Esophagus muscularis mucosa (tissue), 4 donors: ENCODE measurements around the gene CARHSP1. TPM values are rescaled to one million over a fixed set of nuclear protein-coding genes. Genes with fewer than 3 reads are reported as not detected.
"Not testable (repeated sequence)": the region's sequence is repeated elsewhere in the genome, so short reads cannot be mapped to it uniquely, and the experiment has no call there.

ENCODE experiments used
- DNase-seq: peaks from one replicate; pipeline ENCODE4 v3.0.0-alpha.2; 2017; ENCODE audit errors: extremely low spot score
- H3K27ac ChIP-seq, 4 donors: fragments of 200-600 bp; sonication (generic); replicated peaks in 1 of 4; 1 replicate in 3 of 4; 2 replicates in 1 of 4; pipeline ENCODE4 v1.5.1; 2016 to 2019; ENCODE audit warnings: mild to moderate bottlenecking in 1 of 4
- H3K27me3 ChIP-seq, 4 donors: fragments of 200-600 bp; sonication (generic); one replicate each; pipeline versions ENCODE4 v1.5.1 to v1.6.0; 2016 to 2019
- H3K36me3 ChIP-seq, 4 donors: fragments of 200-600 bp; sonication (generic); one replicate each; pipeline ENCODE4 v1.5.1; 2016 to 2019
- H3K4me1 ChIP-seq, 4 donors: fragments of 200-600 bp; sonication (generic); one replicate each; pipeline ENCODE4 v1.5.1; 2016 to 2019
- H3K4me3 ChIP-seq, 4 donors: fragments of 200-600 bp; sonication (generic); 1 replicate in 2 of 4; 2 replicates in 2 of 4; pipeline ENCODE4 v1.5.1; 2016 to 2019; ENCODE audit warnings: mild to moderate bottlenecking in 4 of 4, moderate library complexity in 1 of 4
- H3K9me3 ChIP-seq, 4 donors: fragments of 200-600 bp; sonication (generic); 1 replicate in 3 of 4; 2 replicates in 1 of 4; pipeline ENCODE4 v1.5.1; 2016 to 2019
- CTCF ChIP-seq, 3 experiments: fragments of 200-600 bp in 2 of 3; fragments of 450-650 bp in 1 of 3; sonication (generic) in 2 of 3; IDR thresholded peaks; one replicate each; pipeline ENCODE4 v1.5.1; 2017 to 2019; ENCODE audit warnings: antibody characterized with exemption in 3 of 3, mild to moderate bottlenecking in 2 of 3, moderate library complexity in 1 of 3
- EP300 ChIP-seq: sonication (generic); formaldehyde crosslinking; IDR thresholded peaks from one replicate; pipeline ENCODE4 v1.6.1; 2017; ENCODE audit warnings: antibody characterized with exemption
- POLR2A ChIP-seq: fragments of 450-650 bp; IDR thresholded peaks from one replicate; pipeline ENCODE4 v1.6.1; 2017; ENCODE audit warnings: antibody characterized with exemption, moderate library complexity, mild to moderate bottlenecking, low read depth
- POLR2AphosphoS5 ChIP-seq, 2 donors: sonication (generic); formaldehyde crosslinking; IDR thresholded peaks; one replicate each; pipeline ENCODE4 v1.6.1; 2017; ENCODE audit warnings: antibody characterized with exemption in 2 of 2
- WGBS: methylation state at CpG from one replicate; pipeline ENCODE4 v1.1.5; 2018; 5-methylcytosine and 5-hydroxymethylcytosine counted together
- intact Hi-C: fragments of 100-400 bp; cut with DNase I; formaldehyde crosslinking; loops from one replicate; pipeline ENCODE4 v1.15.1; 2023
- total RNA-seq, 4 donors: library from RNA; depleted of rRNA; stranded (reverse); fragments of >200 nt; gene quantifications; one replicate each; pipeline versions ENCODE4 v1.1.0 to v1.2.1, GENCODE V29; 2016

CARHSP1 gene
- total RNA-seq, 4 donors from 2014 or later, result 33.2 to 95.8 (median 73.9) TPM

- intact Hi-C loops, result no loop called here
- H3K27ac ChIP-seq, result no peak overlapping the region
- no peak overlapping the region for H3K4me3 ChIP-seq
- 87% methylated on average over 22 of the region's 22 CpGs for WGBS
- H3K4me1 ChIP-seq, result peaks cover 0 to 17% (median 11%) of the 10 kb centered on the region in 4 donors
- TF ChIP-seq POLR2A (no peak), EP300 (no peak), POLR2AphosphoS5 (IDR thresholded peaks at IDR 0.05) (no peak), CTCF (IDR thresholded peaks at IDR 0.05) (no peak)
- no peaks in the 10 kb centered on the region for H3K36me3 ChIP-seq
- no peaks in the 10 kb centered on the region for H3K9me3 ChIP-seq
- peaks cover 0 to 9% (median 0%) of the 10 kb centered on the region in 4 donors for H3K27me3 ChIP-seq
- no peak for DNase-seq
Observed at GRCh38 chr16:8872967-8873865, 4.4 kb upstream of the CARHSP1 start.

- WGBS, result 90% methylated on average over 5 of the region's 5 CpGs
- no peak for DNase-seq
- no peaks in the 10 kb centered on the region for H3K9me3 ChIP-seq
- peaks cover 3 to 28% (median 23%) of the 10 kb centered on the region in 4 donors for H3K4me1 ChIP-seq
- intact Hi-C loops, result no loop called here
- H3K27ac ChIP-seq, result no peak overlapping the region
- H3K36me3 ChIP-seq, result no peaks in the 10 kb centered on the region
- H3K27me3 ChIP-seq, result peaks cover 0 to 5% (median 0%) of the 10 kb centered on the region in 4 donors
- H3K4me3 ChIP-seq, result no peak overlapping the region
- TF ChIP-seq POLR2AphosphoS5 (IDR thresholded peaks at IDR 0.05), result no peak
- TF ChIP-seq EP300, result no peak
- TF ChIP-seq CTCF (IDR thresholded peaks at IDR 0.05), result no peak
- TF ChIP-seq POLR2A, result no peak
Observed at GRCh38 chr16:8872071-8872470, 3.3 kb upstream of the CARHSP1 start.

- not testable (repeated sequence) for H3K36me3 ChIP-seq
- intact Hi-C loops, result loop anchor here (5.0 kb wide), 1 partner anchor 73 kb away; the partner anchor contains the start of genes PMM2 and TMEM186
- 98% methylated on average over 8 of the region's 10 CpGs for WGBS
Observed at GRCh38 chr16:8869988-8870241, 1.1 kb upstream of the CARHSP1 start.

GRCh38 chr16:8869212-8869987, 594 bp upstream of the CARHSP1 start:
- intact Hi-C loops, result loop anchor here (5.0 kb wide), 1 partner anchor 72 kb away; the partner anchor contains the start of genes PMM2 and TMEM186

More at GRCh38 chr16:8869988-8870241, 1.1 kb upstream of the CARHSP1 start:
- peaks cover 0 to 13% (median 3%) of the 10 kb centered on the region in 4 donors for H3K27me3 ChIP-seq
- not testable (repeated sequence) for H3K4me3 ChIP-seq, DNase-seq, H3K9me3 ChIP-seq
- H3K4me1 ChIP-seq, result peaks cover 25 to 50% (median 44%) of the 10 kb centered on the region in 4 donors
- H3K27ac ChIP-seq, result peak overlapping the region in 1 of 4 donors; percentile 86

More at GRCh38 chr16:8869212-8869987, 594 bp upstream of the CARHSP1 start:
- H3K4me1 ChIP-seq, result peaks cover 30 to 55% (median 49%) of the 10 kb centered on the region in 4 donors
- no peaks in the 10 kb centered on the region for H3K9me3 ChIP-seq
- peak overlapping the region; percentile 74 to 87 (median 84) for H3K27ac ChIP-seq
- H3K27me3 ChIP-seq, result peaks cover 0 to 13% (median 3%) of the 10 kb centered on the region in 4 donors
- H3K36me3 ChIP-seq, result no peaks in the 10 kb centered on the region
- 29% methylated on average over 27 of the region's 37 CpGs for WGBS
- peak overlapping the region; percentile 66 to 77 (median 72) for H3K4me3 ChIP-seq
- TF ChIP-seq EP300, result no peak
- no peak for TF ChIP-seq POLR2AphosphoS5 (IDR thresholded peaks at IDR 0.05)
- no peak for TF ChIP-seq CTCF (IDR thresholded peaks at IDR 0.05)
- no peak for TF ChIP-seq POLR2A
- DNase-seq, result no peak
